NCI-H2081 (cell line): ENCODE measurements around the gene PARD3B.
A peak's percentile ranks its signal among the peaks of the same experiment; 100 is the strongest.

ENCODE experiments used
- DNase-seq, 2 experiments: peaks; one replicate each; lab custom pipeline; 2025; lab: John Stamatoyannopoulos, UW

The PARD3B gene

DNA sequence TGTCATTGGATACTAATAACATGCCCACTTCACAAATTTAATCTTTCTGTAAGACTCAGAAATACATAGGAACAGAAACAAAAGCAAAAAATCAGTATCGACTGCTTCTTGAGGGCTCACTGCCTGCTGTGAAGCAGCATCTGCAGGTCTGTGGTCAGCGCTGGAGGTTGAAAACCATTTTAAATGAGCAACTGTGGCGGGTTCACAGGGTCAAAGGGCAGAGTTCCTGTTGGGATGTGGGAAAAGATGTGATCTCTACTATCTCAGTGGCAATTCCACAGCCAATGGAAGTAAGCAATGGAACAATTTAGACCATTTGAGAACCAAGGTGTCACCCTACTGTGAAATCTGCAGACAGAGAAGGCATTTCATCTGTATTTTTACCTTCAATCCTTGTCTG is 468.3 kb downstream of the PARD3B start:
- DNase-seq: no peak

DNA sequence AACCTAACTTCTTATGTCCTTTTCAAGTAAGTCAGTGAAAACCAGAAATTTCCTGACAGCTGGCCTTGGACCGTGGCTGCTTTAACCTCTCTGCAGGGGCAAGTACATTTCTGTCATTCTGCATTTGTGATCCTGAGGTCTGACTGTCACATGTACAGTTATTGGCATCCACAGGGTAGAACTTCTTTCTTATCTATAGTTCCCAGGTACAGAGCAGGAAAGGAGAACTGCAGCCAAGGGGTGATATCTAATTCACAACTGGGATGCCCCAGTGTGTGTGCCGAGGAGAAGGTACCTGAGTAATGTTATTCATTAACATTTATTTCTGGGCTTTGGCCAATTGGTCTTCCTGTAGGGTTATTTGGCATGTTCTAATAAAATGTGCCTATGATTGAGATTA is 468.9 kb downstream of the PARD3B start:
- no peak for DNase-seq

DNA sequence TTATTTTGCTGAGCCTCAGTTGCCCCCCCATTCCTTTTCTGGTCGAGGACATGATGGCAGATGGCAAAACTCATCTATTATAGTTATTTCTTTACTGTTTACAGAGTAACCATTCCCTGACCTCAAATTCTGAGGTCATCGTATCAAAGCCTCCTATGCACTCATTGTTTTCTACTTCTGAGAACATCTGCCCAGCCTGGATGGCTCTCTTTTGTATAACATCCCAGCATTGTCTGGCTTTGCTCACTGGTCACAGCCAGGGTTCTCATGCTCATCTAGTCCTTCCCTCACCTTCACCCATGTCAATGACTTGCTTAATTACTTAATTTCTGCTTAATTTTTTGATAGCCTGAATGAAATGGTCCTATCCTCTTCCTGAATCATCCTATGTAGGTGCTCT is 472.1 kb downstream of the PARD3B start:
- no peak for DNase-seq

DNA sequence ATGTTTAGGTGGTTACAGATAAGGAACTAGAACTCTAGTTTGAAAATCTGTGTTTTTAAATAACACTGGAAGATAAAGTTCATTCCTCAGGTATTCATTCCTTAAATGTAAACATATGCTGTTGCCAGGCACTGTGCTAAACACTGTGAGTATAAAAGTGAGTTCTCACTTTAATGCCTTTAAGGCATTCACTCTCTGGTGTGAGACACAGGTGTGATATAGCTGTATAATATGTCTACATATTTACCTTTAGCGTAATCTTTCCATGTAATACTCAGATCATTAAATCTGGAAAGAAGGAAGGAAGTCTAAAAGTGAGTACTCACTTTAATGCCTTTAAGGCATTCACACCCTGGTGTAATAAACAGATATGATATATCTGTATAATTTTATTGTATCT is 472.6 kb downstream of the PARD3B start:
- DNase-seq: no peak

DNA sequence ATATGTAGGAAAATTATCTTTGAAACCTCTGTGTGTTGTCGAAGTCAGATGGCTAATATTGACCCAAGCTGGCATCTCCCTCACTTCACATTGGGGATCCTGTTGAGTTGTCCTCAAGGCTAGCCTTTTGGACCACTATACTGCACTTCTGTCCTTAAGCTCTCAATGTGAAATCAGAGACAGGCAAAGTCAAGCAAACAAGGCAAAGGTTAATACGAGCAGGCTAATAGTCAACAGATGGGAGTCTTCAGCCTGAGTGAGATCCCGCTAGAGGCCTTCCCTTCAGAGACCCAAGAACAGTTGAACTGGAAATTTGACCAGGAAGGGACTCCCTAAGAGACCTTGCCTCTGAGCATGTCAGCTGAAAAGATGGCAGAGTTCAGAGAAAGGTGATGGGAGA is 475.4 kb downstream of the PARD3B start:
- DNase-seq: no peak

DNA sequence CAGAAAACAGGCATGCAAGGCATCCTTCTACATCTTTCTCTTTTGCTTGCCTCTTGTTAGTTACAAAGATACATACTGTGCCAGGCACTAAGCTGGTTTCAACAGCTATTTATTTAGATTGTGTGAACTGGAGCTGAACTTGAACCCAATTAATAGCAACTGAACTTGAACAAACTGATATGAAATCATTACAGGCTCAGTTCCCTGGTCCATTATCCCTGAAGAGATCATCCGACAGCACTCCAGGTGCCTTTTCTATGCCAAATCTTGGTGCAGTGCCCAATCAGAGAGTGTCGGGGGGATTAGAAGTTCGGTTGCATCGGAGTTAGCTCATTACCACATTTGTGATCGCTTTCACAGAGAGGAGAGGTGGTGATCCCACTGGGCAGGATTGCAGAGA is 477.6 kb downstream of the PARD3B start:
- DNase-seq: no peak

DNA sequence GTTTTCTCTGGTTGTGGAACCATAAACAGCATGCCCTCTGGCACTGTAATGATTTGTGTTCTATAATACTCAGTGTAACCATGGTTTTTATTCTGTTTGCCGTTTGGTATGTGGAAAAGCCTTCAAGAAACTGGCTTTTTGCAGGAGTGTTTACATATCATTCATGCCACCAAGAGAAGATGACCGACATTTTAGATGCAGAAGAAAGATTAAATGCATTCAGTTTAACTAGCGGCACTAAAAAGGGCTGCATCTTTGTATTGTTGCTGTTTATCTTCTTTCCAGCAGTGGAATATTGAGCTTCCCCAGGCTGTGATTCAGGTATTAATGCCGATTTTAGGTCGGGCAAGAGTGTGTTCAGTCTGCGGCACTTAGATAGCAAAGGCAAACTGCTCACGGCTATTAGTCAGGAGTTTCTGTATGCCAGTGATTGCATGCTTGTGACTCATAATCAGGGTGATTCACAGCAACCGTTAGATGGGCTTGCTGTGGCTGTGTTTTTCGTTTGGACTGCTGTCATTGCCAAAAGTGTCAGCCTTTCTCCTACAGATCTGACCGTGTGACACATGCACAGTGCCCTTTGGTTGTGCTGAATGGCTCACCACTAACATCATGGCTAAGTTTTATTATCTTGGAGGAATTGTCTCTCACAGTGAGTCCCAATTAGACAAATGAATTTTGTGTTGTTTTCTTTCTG is 479.7 kb downstream of the PARD3B start:
- DNase-seq: no peak

DNA sequence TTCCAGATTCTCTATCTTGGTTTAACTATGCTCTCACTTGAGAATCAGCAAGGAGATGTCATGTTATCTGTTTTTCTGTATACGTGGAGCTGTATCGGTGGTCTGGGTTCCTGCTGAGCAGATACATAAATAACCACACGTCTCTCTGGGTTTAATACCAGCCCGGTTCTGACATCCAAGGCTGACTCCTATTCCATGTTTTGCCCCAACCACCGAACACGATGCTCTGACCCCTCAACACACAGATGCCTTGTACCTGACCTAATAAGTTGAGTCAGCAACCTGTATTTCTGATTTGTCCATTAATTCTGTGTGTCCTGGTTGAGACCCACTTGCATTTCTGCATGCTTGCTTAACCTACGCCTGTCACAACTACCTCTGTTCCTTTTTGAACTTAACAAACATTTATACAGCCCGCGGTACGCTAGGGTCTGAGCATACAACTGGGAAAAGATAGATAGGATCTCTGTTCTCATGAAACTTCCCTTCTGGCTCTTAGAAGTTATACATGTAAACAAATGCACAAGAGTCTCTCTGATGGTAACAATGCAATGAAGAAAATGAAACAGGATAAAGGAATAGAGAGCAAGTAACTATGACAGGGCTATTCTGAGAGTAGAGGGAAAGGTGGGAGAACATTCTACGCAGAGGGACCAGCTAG is 480.4 kb downstream of the PARD3B start:
- no peak for DNase-seq

DNA sequence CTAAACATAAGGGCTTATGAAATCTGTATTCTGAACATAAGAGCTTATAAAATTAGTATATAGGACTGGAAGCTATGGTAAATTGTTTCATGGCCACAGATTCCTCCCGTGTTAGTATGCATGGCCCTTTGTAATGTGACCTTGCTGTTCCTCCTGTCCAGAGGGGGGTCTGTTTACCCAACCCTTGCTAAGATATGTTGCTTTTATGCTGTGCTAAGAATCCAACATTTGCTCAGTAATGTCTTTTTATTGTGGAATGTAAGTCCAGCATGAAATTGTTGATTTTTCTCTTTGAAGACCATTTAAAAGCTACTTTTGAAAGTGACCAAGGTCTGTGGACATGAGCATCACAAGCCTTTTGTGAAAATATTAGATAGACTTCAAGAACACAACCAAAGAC is 485.4 kb downstream of the PARD3B start:
- no peak for DNase-seq

DNA sequence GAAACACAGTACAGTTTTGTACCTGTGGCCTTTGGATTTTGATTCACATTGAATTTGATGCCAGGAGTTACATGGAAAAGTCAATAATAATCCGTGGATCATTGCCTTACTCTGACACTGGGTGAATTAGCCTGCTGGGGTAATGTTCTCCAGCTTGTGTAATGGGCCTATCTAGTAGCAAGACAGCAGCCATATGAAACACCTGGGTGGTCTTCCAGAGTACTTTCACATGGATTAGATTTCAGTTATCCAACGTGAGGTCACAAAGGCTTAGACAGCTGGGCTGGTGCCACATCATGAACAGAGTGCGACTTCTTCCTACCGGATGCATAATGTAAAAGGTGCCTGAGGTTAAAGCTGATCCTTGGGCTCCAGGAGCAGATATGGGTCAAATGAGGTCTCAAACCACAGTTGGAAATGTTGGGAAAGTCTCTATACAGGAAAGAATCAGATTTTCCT is 486.8 kb downstream of the PARD3B start:
- DNase-seq: no peak

DNA sequence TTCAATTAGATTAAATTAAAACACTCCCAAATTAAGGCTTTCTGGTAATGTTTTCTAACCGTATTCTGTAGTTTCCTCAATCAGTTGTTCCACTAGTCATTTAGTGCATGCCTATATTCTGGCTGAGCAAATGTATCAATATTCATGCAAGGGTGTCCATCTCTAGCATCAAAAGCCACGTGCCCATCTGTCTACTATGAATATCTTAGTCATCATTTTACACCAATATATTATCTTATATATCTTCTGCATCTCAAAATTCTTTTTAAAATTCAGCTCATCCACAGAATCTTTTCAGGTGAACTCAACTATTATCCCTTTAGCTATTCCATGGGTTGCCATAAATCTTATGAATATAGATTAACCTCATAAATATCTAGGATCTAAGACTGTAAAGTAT is 488.2 kb downstream of the PARD3B start:
- no peak for DNase-seq

DNA sequence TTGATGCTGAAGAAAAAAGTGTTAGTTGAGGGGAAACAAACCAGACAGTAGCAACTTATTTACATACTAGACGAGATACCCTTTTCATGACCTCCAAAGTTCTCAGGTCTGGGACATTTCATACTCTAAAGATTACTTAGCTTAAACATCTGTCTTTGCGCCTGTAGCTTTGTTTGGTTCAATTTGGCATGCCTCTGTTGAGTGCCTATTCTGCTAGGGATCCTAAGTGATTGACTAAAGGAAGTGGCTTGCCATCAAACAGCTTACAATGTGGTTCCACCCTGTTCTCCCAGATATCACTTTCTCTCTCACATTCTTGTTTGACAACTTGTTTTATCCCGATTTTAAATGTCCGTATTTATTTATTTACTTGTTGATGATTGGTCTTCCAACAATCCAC is 488.8 kb downstream of the PARD3B start:
- DNase-seq: no peak

DNA sequence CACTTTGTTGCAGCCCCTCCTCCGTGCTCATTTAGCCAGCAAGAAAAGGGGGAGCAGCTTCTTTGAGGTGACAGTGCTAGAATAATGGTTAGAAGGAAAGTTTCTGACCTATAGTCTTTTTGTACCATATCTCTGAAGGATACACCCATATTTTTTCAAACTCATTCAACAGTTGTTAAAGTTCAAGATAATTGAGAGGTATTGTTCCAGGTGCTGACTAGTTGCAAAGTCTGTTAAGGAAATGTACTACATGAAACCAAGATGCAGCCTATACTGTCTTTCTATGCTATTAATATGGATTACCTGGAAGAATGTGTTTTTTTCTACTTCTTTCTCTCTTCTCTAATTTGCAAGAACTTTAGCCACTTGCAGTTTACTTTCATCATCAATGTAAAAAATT is 495.0 kb downstream of the PARD3B start:
- DNase-seq: no peak

DNA sequence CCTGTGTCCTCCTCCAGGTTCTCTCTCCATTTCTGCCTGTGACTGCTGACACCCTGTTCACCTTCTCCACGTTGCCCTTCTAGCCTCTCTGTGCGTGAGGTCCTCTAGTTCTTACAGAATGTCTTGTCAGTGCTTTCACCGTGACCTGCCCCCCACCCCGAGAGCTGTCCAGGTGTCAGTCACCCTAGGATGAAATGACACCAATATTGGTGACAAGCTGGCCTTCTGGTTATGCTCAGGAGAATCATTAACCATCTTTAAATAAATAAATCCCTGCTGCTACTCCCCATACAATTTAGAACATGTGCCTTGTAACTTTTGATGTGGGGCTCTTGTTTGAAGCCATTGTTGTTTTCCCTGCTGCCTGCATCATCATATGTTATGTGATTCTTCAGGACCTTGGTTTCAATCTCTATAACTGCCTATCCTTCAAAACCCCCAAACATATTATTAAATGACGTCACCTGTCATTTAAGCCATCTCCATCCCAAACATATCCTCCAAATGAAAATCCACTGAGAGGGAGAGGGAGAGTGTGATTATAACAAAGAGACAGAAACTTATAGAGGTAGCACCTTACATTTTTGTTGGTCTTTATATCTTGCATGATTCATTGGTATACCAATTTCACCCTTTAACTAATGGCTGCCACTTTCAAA is 496.3 kb downstream of the PARD3B start:
- DNase-seq: no peak

DNA sequence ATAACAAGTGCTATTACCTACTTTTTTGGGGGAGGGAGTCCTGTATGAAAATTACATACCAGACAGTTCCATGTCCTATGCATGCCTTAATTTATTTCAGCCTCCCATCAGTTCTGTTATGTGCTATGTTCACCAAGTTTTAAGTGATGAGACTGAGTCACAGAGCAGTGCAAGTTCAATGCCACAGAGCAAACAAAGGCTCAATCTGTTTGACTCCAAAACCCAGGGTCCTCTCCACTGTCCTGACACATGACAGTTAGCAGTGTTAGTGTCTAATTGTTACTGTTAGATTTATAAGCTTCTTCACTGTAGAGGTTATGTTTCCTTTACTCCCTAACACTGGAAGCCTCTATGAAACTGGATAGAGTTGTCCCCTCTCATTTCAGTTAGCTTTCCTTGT is 498.0 kb downstream of the PARD3B start:
- DNase-seq: no peak

DNA sequence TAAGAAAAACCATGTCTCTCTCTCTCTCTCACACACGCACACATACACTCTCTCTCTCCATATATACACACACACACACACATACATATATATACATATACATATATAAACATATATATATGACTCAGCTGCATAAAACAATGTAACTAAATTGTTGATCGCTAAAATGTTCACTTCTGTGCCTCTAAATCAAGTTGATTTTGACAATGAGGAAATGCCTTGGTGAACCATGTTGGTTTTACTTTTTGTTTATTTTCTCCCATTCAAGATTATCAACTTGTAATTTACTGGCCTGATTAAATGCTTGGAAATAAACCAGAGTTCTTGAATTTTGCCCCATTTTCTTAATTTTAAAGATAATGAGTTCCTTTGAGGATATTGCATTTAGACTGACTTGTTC is 500.4 kb downstream of the PARD3B start:
- no peak for DNase-seq

DNA sequence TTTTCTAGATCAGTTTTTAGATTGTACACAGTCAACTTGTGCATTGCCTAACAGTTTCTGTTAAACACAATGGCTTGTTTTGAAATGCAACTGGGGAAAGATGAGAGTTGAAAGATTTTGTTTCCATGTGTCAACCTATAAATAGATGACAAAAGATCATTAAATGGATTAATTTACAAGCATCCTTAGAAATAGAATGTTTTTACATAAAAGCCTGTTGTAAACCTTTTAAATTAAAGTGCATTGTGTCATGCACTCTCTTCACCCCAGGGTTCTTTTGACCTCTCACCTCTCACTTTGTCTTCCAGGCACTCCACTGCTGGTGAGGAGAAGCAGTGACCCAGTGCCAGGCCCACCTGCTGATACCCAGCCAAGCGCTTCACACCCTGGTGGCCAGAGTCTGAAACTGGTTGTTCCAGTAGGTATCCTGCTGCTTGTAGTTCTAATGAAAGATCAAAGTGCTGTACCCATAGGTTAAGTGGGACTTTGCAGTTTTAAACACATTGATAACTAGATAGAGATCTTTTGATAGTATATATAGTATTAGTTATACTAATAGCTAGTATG is 502.1 kb downstream of the PARD3B start:
- peak in 1 of 2 experiments; percentile 48 for DNase-seq

DNA sequence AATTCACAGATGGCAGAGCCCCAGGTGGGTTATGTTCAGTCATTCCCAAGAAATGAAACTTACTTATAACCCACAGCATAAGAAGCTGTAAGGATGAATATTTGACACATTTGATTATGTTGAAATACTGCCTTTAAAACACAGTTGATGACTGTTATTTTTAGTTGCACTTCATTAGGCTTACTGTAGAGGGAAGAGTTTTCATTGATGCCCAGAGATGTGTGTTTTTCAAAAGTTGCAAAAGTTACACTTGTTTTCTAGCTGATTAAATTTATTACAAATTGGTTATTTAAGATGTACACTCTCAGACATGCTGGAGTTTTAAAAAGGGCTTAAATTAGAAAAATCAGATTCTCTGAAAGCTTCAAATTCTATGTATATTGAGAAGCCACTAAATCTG is 506.1 kb downstream of the PARD3B start:
- DNase-seq: no peak

DNA sequence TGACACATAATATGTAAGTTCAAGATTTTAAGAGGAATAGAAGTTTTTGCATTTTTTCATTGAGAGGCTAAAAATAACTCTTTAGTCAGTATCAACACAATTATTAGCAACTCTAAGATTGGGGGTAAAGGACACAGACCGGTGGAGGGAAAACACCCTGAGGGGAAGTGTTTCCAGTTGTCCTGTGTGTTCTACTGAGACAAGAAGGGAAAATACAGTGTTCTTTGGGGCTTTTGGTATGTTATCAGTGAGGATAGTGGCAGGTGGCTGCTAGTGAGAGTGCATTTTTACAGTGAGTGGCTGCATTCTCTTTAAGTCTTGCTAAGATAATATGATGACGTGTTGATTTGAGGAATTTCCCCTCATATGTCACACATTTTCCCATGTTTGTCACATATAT is 507.5 kb downstream of the PARD3B start:
- no peak for DNase-seq

DNA sequence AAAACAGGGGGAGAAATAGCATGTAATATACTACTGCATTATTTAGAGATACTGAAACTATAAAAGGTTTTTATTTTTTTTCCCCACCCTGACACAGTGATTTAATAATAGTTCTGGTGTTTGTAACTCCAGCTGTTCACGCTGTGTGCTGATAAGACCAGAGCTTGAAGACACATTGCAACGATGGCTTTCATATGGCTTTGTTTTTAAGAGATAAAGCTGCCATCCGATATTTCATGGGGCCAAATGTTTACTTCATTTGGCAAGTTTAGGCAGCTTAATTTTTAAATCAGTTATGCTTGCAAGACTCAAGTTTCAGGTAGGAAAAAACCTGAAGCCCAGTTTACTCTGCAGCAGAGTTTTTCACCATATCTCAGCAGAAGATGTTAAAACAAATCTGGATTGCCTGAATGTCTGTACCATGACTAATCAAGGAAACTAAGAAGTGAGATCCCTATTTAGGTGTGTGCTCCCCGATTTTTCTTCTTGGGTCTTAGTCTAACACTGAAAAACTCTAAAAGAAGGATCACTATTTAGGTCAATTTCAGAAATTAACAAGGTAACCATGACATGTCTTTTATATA is 508.6 kb downstream of the PARD3B start:
- no peak for DNase-seq

DNA sequence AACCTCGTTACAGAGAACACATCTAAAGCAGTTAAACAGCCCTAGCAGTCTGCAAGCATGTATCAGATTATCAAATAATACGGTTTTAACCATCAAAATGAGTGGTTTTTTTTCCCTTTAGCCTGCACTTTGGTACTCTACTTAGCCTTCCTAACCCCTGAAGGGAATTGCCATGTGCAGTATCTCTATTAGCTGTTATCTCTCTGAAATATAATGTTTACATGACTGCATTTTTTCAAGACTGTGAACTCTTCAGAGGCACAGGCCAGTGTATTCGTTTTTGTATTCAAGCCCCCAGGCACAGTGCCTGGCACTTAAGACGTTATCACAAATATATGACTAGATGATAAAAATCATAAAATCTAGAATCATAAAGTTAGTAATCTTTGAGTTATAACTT is 509.5 kb downstream of the PARD3B start:
- no peak for DNase-seq

DNA sequence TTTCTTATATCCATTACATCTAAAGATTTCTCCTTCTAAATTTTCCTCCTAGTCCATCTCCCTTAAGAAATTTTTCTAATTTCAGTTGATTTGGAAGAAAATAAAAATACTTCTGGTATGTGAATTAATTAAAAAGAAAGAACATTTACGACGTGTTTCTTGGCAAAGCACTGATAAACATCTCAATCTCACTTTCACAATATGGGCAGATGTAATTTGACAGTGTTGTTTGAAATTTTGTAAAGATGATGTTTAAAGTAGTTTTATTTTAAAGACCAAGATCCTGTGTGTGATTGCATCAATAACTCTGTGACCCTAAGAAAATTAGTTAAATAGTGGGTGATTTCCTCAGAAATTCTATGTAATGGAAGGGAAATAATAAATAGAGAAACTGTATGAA is 510.0 kb downstream of the PARD3B start:
- DNase-seq: no peak

DNA sequence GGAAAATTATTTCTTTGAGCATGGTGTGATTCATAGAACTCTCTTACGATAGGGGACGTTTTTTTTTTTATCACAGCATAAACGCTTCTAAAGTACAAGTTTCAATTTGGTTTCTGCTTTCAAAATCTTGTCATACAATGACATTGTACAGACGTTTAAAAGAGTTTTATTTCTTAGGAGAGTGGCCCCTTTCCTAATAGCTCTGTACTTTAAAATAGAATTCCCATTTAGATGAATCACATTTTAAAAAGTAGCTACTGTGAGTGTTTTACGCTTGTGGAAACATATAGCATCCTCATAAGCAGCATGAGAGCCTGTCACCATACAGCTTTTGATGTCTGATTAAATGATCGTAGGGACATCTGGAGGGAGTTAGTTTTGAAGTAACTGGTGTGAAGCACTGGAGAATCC is 510.9 kb downstream of the PARD3B start:
- no peak for DNase-seq
